IPS-20b (cell line): ENCODE data around the gene BTBD16.

Experiments used
- H3K27ac ChIP-seq: one replicate; pipeline ENCODE4 v1.5.1; 2013; ENCODE audit warnings: low read length
- H3K27me3 ChIP-seq: 2 replicates; pipeline ENCODE4 v1.6.1; 2013; ENCODE audit warnings: mild to moderate bottlenecking, low read length, inconsistent platforms; ENCODE audit not compliant: insufficient read depth
- H3K36me3 ChIP-seq: 2 replicates; pipeline ENCODE4 v1.6.1; 2013; ENCODE audit warnings: low read depth, mild to moderate bottlenecking, inconsistent platforms, low read length, moderate library complexity; ENCODE audit not compliant: insufficient read depth
- H3K4me1 ChIP-seq: 2 replicates; pipeline ENCODE4 v1.6.1; 2013; ENCODE audit warnings: mild to moderate bottlenecking, control low read depth, inconsistent platforms, low read length, moderate library complexity; ENCODE audit not compliant: insufficient read depth
- H3K4me3 ChIP-seq: 2 replicates; pipeline ENCODE4 v1.5.1; 2013; ENCODE audit warnings: mild to moderate bottlenecking, low read length, inconsistent platforms
- H3K9ac ChIP-seq: 2 replicates; pipeline ENCODE4 v1.6.1; 2013; ENCODE audit warnings: low read depth, mild to moderate bottlenecking, inconsistent platforms, low read length, moderate library complexity
- H3K9me3 ChIP-seq: 2 replicates; pipeline ENCODE4 v1.6.1; 2013; ENCODE audit warnings: mild to moderate bottlenecking, low read depth, low read length, inconsistent platforms; ENCODE audit not compliant: insufficient read depth

BTBD16 gene

GRCh38 chr10:122280156-122280555, 9.1 kb downstream of the BTBD16 start:
- Histone ChIP-seq H3K27ac (no peak overlapping the region), H3K4me1 (no peaks in the 10 kb centered on the region), H3K9me3 (no peaks in the 10 kb centered on the region), H3K4me3 (no peak overlapping the region), H3K36me3 (no peaks in the 10 kb centered on the region), H3K27me3 (no peaks in the 10 kb centered on the region), H3K9ac (no peak overlapping the region)

GRCh38 chr10:122281018-122281626, 10.0 kb downstream of the BTBD16 start:
- Histone ChIP-seq H3K4me1 (no peaks in the 10 kb centered on the region), H3K9ac (no peak overlapping the region), H3K27me3 (no peaks in the 10 kb centered on the region), H3K9me3 (no peaks in the 10 kb centered on the region), H3K36me3 (no peaks in the 10 kb centered on the region), H3K4me3 (no peak overlapping the region), H3K27ac (no peak overlapping the region)

- H3K27me3 ChIP-seq = no peaks in the 10 kb centered on the region
- peaks cover 1% of the 10 kb centered on the region; the same call in 1 of the 2 replicates for H3K4me1 ChIP-seq
- no peaks in the 10 kb centered on the region for H3K36me3 ChIP-seq
- H3K9ac ChIP-seq = no peak overlapping the region
- no peaks in the 10 kb centered on the region for H3K9me3 ChIP-seq
- no peak overlapping the region for H3K27ac ChIP-seq
- H3K4me3 ChIP-seq = no peak overlapping the region
Observed at GRCh38 chr10:122281751-122282150, 10.7 kb downstream of the BTBD16 start.

GRCh38 chr10:122282253-122282671, 11.2 kb downstream of the BTBD16 start:
- Histone ChIP-seq H3K27ac (no peak overlapping the region), H3K9me3 (no peaks in the 10 kb centered on the region), H3K27me3 (no peaks in the 10 kb centered on the region), H3K4me3 (no peak overlapping the region), H3K4me1 (peaks cover 6% of the 10 kb centered on the region), H3K9ac (no peak overlapping the region), H3K36me3 (no peaks in the 10 kb centered on the region)

GRCh38 chr10:122282909-122283308, 11.8 kb downstream of the BTBD16 start:
- Histone ChIP-seq H3K4me1 (peaks cover 8% of the 10 kb centered on the region), H3K9ac (no peak overlapping the region), H3K4me3 (no peak overlapping the region), H3K27ac (no peak overlapping the region), H3K27me3 (no peaks in the 10 kb centered on the region), H3K36me3 (no peaks in the 10 kb centered on the region), H3K9me3 (no peaks in the 10 kb centered on the region)

- no peaks in the 10 kb centered on the region for H3K27me3 ChIP-seq
- H3K9ac ChIP-seq = no peak overlapping the region
- no peaks in the 10 kb centered on the region for H3K9me3 ChIP-seq
- peaks cover 8% of the 10 kb centered on the region for H3K4me1 ChIP-seq
- H3K27ac ChIP-seq = no peak overlapping the region
- no peak overlapping the region for H3K4me3 ChIP-seq
- no peaks in the 10 kb centered on the region for H3K36me3 ChIP-seq
Observed at GRCh38 chr10:122285506-122286444, 14.7 kb downstream of the BTBD16 start.

- Histone ChIP-seq H3K9ac (no peak overlapping the region), H3K4me1 (peaks cover 8% of the 10 kb centered on the region)
Observed at GRCh38 chr10:122286867-122287266, 15.8 kb downstream of the BTBD16 start.

GRCh38 chr10:122287570-122287969, 16.5 kb downstream of the BTBD16 start:
- Histone ChIP-seq H3K9ac (no peak overlapping the region), H3K36me3 (no peaks in the 10 kb centered on the region), H3K9me3 (no peaks in the 10 kb centered on the region), H3K27ac (no peak overlapping the region), H3K4me1 (peaks cover 8% of the 10 kb centered on the region), H3K27me3 (no peaks in the 10 kb centered on the region), H3K4me3 (no peak overlapping the region)

More at GRCh38 chr10:122286867-122287266, 15.8 kb downstream of the BTBD16 start:
- H3K27me3 ChIP-seq = no peaks in the 10 kb centered on the region
- H3K4me3 ChIP-seq = no peak overlapping the region
- H3K27ac ChIP-seq = no peak overlapping the region
- no peaks in the 10 kb centered on the region for H3K9me3 ChIP-seq
- H3K36me3 ChIP-seq = no peaks in the 10 kb centered on the region

GRCh38 chr10:122288262-122288661, 17.2 kb downstream of the BTBD16 start:
- H3K27ac ChIP-seq = no peak overlapping the region
- no peaks in the 10 kb centered on the region for H3K36me3 ChIP-seq
- no peaks in the 10 kb centered on the region for H3K9me3 ChIP-seq
- no peak overlapping the region for H3K4me3 ChIP-seq
- H3K4me1 ChIP-seq = peaks cover 8% of the 10 kb centered on the region
- no peak overlapping the region for H3K9ac ChIP-seq
- H3K27me3 ChIP-seq = no peaks in the 10 kb centered on the region

- Histone ChIP-seq H3K27me3 (no peaks in the 10 kb centered on the region), H3K4me3 (no peak overlapping the region), H3K36me3 (no peaks in the 10 kb centered on the region), H3K9ac (no peak overlapping the region), H3K9me3 (no peaks in the 10 kb centered on the region), H3K4me1 (peaks cover 8% of the 10 kb centered on the region), H3K27ac (no peak overlapping the region)
Observed at GRCh38 chr10:122288917-122289316, 17.8 kb downstream of the BTBD16 start.

- Histone ChIP-seq H3K9ac (no peak overlapping the region), H3K4me3 (no peak overlapping the region), H3K27ac (no peak overlapping the region), H3K36me3 (no peaks in the 10 kb centered on the region), H3K4me1 (peaks cover 8% of the 10 kb centered on the region), H3K9me3 (no peaks in the 10 kb centered on the region), H3K27me3 (no peaks in the 10 kb centered on the region)
Observed at GRCh38 chr10:122290334-122290733, 19.2 kb downstream of the BTBD16 start.
